GM12878 (cell line): Measurements from ENCODE around the gene RAB43. TPM values are rescaled to one million over a fixed set of nuclear protein-coding genes. Genes with fewer than 3 reads are reported as not detected.

Experiments
- PAX5 ChIP-seq: IDR thresholded peaks from 2 replicates; pipeline ENCODE4 v1.6.1; 2011; ENCODE audit warnings: low read depth, low read length, borderline replicate concordance
- POLR2AphosphoS2 ChIP-seq: IDR thresholded peaks from 2 replicates; pipeline ENCODE4 v1.6.1; 2011; ENCODE audit warnings: low read depth, mild to moderate bottlenecking, low read length, improper control_type of control experiment, moderate library complexity
- POU2F2 ChIP-seq: IDR thresholded peaks from 3 replicates; pipeline ENCODE4 v1.6.1; 2011; ENCODE audit warnings: low read depth, mild to moderate bottlenecking, low read length, borderline replicate concordance
- SPI1 ChIP-seq: IDR thresholded peaks from 2 replicates; pipeline ENCODE4 v1.6.1; 2011; ENCODE audit warnings: low read depth, mild to moderate bottlenecking, low read length, moderate library complexity, borderline replicate concordance; ENCODE audit not compliant: insufficient read depth
- ZNF24 ChIP-seq: fragments of 450-650 bp; IDR thresholded peaks from 2 replicates; pipeline ENCODE4 v1.6.1; 2017; ENCODE audit warnings: antibody characterized with exemption, mild to moderate bottlenecking
- polyA plus RNA-seq, 11 experiments: library from polyadenylated mRNA; depleted of rRNA in 4 of 11; unstranded in 6 of 11; stranded (reverse) in 5 of 11; fragments of >200 nt; fragmentation: Nextera tagmentation in 4 of 11; fragmentation: Illumina TruSeq in 1 of 11; extraction: Ambion mirVana in 4 of 11; extraction: Trizol in 1 of 11; gene quantifications; 1 replicate in 1 of 11; 2 replicates in 10 of 11; pipeline versions ENCODE4 v1.2.1 to v1.2.3, GENCODE V29; 2011 to 2016; ENCODE audit warnings: inconsistent platforms in 2 of 11, missing spikeins in 2 of 11, low read depth in 1 of 11
- total RNA-seq, 4 experiments: library from RNA; depleted of rRNA in 3 of 4; stranded (reverse); fragments of >200 nt in 3 of 4; fragmentation: Illumina TruSeq in 1 of 4; extraction: Trizol in 1 of 4; gene quantifications; 2 replicates each; pipeline versions ENCODE4 v1.2.1 to v1.2.3, GENCODE V29; 2013 to 2021
- TF ChIP-seq, protein P1 (sequence below): IDR thresholded peaks from 2 replicates; pipeline ENCODE4 v1.6.1; 2012; ENCODE audit warnings: improper control_type of control experiment, low read depth, low read length; ENCODE audit not compliant: insufficient replicate concordance
- TF ChIP-seq, protein P2 (sequence below): fragments of 450-650 bp; IDR thresholded peaks from 2 replicates; pipeline ENCODE4 v1.6.1; 2018; ENCODE audit warnings: mild to moderate bottlenecking, low read depth, moderate library complexity; ENCODE audit not compliant: partially characterized antibody
- TF ChIP-seq, protein P3 (sequence below): fragments of 450-650 bp; formaldehyde crosslinking; IDR thresholded peaks from 2 replicates; pipeline ENCODE4 v1.4.0; 2022; ENCODE audit warnings: mild to moderate bottlenecking, moderate library complexity

Gene RAB43
- total and polyA plus RNA-seq, 10 of the 15 experiments (the other 5 are each of a cell fraction or from before 2014, with no cell fraction given): 0.08 to 14.0 (median 4.0) TPM

DNA sequence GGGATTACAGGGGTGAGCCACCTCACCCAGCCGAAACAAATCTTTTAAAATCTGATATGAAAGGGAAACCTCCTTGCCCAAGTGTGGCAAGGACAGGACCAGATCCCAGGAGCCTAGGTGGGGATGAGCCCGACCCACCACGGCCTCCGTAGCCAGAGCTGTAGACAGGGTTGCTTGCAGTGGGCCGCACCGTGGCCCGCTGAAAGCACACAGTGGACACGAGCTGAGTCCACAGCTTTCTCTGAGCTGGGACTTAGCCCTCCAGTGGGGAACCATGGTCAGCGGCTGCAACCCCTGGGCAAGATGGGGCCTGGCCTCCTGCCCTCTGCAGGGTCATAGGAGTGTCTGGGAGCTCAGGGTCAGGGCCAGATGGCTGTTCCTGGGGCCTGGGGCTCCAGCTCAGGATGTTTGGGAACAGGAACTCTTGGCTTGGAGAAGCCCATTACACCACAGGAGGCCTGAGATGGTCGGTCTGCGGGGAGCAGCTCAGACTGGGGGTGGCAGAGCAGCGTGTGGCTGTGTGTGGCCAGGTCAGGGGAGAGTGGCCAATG is 36.4 kb downstream of the RAB43 start (continued):
- TF ChIP-seq, protein P1, sequence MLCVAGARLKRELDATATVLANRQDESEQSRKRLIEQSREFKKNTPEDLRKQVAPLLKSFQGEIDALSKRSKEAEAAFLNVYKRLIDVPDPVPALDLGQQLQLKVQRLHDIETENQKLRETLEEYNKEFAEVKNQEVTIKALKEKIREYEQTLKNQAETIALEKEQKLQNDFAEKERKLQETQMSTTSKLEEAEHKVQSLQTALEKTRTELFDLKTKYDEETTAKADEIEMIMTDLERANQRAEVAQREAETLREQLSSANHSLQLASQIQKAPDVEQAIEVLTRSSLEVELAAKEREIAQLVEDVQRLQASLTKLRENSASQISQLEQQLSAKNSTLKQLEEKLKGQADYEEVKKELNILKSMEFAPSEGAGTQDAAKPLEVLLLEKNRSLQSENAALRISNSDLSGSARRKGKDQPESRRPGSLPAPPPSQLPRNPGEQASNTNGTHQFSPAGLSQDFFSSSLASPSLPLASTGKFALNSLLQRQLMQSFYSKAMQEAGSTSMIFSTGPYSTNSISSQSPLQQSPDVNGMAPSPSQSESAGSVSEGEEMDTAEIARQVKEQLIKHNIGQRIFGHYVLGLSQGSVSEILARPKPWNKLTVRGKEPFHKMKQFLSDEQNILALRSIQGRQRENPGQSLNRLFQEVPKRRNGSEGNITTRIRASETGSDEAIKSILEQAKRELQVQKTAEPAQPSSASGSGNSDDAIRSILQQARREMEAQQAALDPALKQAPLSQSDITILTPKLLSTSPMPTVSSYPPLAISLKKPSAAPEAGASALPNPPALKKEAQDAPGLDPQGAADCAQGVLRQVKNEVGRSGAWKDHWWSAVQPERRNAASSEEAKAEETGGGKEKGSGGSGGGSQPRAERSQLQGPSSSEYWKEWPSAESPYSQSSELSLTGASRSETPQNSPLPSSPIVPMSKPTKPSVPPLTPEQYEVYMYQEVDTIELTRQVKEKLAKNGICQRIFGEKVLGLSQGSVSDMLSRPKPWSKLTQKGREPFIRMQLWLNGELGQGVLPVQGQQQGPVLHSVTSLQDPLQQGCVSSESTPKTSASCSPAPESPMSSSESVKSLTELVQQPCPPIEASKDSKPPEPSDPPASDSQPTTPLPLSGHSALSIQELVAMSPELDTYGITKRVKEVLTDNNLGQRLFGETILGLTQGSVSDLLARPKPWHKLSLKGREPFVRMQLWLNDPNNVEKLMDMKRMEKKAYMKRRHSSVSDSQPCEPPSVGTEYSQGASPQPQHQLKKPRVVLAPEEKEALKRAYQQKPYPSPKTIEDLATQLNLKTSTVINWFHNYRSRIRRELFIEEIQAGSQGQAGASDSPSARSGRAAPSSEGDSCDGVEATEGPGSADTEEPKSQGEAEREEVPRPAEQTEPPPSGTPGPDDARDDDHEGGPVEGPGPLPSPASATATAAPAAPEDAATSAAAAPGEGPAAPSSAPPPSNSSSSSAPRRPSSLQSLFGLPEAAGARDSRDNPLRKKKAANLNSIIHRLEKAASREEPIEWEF: no peak
- TF ChIP-seq SPI1: no peak
- no peak for TF ChIP-seq ZNF24
- no peak for TF ChIP-seq POLR2AphosphoS2
- no peak for TF ChIP-seq PAX5
- TF ChIP-seq, protein P2, sequence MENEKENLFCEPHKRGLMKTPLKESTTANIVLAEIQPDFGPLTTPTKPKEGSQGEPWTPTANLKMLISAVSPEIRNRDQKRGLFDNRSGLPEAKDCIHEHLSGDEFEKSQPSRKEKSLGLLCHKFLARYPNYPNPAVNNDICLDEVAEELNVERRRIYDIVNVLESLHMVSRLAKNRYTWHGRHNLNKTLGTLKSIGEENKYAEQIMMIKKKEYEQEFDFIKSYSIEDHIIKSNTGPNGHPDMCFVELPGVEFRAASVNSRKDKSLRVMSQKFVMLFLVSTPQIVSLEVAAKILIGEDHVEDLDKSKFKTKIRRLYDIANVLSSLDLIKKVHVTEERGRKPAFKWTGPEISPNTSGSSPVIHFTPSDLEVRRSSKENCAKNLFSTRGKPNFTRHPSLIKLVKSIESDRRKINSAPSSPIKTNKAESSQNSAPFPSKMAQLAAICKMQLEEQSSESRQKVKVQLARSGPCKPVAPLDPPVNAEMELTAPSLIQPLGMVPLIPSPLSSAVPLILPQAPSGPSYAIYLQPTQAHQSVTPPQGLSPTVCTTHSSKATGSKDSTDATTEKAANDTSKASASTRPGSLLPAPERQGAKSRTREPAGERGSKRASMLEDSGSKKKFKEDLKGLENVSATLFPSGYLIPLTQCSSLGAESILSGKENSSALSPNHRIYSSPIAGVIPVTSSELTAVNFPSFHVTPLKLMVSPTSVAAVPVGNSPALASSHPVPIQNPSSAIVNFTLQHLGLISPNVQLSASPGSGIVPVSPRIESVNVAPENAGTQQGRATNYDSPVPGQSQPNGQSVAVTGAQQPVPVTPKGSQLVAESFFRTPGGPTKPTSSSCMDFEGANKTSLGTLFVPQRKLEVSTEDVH: no peak
- TF ChIP-seq, protein P3, sequence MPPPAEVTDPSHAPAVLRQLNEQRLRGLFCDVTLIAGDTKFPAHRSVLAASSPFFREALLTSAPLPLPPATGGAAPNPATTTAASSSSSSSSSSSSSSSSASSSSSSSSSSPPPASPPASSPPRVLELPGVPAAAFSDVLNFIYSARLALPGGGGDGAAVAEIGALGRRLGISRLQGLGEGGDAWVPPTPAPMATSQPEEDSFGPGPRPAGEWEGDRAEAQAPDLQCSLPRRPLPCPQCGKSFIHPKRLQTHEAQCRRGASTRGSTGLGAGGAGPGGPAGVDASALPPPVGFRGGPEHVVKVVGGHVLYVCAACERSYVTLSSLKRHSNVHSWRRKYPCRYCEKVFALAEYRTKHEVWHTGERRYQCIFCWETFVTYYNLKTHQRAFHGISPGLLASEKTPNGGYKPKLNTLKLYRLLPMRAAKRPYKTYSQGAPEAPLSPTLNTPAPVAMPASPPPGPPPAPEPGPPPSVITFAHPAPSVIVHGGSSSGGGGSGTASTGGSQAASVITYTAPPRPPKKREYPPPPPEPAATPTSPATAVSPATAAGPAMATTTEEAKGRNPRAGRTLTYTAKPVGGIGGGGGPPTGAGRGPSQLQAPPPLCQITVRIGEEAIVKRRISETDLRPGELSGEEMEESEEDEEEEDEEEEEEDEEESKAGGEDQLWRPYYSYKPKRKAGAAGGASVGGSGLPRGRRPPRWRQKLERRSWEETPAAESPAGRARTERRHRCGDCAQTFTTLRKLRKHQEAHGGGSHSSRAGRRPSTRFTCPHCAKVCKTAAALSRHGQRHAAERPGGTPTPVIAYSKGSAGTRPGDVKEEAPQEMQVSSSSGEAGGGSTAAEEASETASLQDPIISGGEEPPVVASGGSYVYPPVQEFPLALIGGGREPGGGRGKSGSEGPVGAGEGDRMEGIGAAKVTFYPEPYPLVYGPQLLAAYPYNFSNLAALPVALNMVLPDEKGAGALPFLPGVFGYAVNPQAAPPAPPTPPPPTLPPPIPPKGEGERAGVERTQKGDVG (CRISPR knock-in tag): no peak
- no peak for TF ChIP-seq POU2F2
